ENCODE measurements around the gene TXNIP. TPM values are rescaled to one million over a fixed set of nuclear protein-coding genes. Genes with fewer than 3 reads are reported as not detected.

Gene TXNIP
- total and polyA plus RNA-seq, 4 experiments from 2014 or later: 933 to 4,310 (median 2,630) TPM

GRCh38 chr1:145978471-145978853 lies 17.9 kb downstream of the TXNIP start:
- Mint-ChIP-seq H3K9me3 (no peaks in the 10 kb centered on the region), H3K27me3 (no peaks in the 10 kb centered on the region), H3K4me3 (no peak overlapping the region), H3K36me3 (peaks cover 6 to 9% of the 10 kb centered on the region in 2 donors), H3K4me1 (peaks cover 14 to 26% (median 20%) of the 10 kb centered on the region in 4 donors), H3K27ac (no peak overlapping the region)
- CTCF ChIA-PET (ENCODE audit: partially characterized antibody): interaction anchor here (1.2 to 8.4 kb wide), 16 partner anchors 13 to 134 kb away, joined by 5 to 447 read pairs (median 22); partner anchors contain the start of genes ANKRD34A, HJV, LIX1L and NUDT17
- H3K27ac ChIP-seq (ENCODE audit: low read depth, low read length): peak overlapping the region; percentile 70
- no peaks in the 10 kb centered on the region for H3K9me3 ChIP-seq (ENCODE audit: control insufficient read depth in 1 of 2, low read length in 2 of 2)
- peak overlapping the region; percentile 52 to 62 for H3K4me3 ChIP-seq (ENCODE audit: low read length in 2 of 2)
- peaks cover 5% of the 10 kb centered on the region for H3K36me3 ChIP-seq (ENCODE audit: insufficient read depth, low read length)
- peaks cover 71% of the 10 kb centered on the region for H3K4me1 ChIP-seq (ENCODE audit: insufficient read depth, low read length)
- no peak for DNase-seq
- POLR2A ChIA-PET (ENCODE audit: partially characterized antibody): interaction anchor here (0.6 to 25.2 kb wide), 11 partner anchors 17 to 153 kb away, joined by 3 to 1967 read pairs (median 11); partner anchors contain the start of genes ANKRD34A, LIX1L, NUDT17 and PEX11B
- intact Hi-C loops (cut with micrococcal nuclease): no loop called here
- H3K27me3 ChIP-seq (ENCODE audit: insufficient read depth, low read length): no peaks in the 10 kb centered on the region

GRCh38 chr1:145977486-145978470 lies 18.6 kb downstream of the TXNIP start:
- POLR2A ChIA-PET (ENCODE audit: partially characterized antibody): interaction anchor here (0.6 to 25.2 kb wide), 14 partner anchors 17 to 132 kb away, joined by 3 to 1967 read pairs (median 6); partner anchors contain the start of genes ANKRD34A, LIX1L, NUDT17 and PEX11B
- intact Hi-C loops (cut with micrococcal nuclease): loop anchor here (1.0 to 2.0 kb wide), 4 partner anchors 13 to 36 kb away; partner anchors contain the start of genes ANKRD34A, LIX1L and POLR3GL
- Mint-ChIP-seq H3K27me3 (no peaks in the 10 kb centered on the region), H3K27ac (no peak overlapping the region), H3K9me3 (no peaks in the 10 kb centered on the region), H3K4me3 (no peak overlapping the region), H3K36me3 (peaks cover 6 to 9% of the 10 kb centered on the region in 2 donors), H3K4me1 (peaks cover 18 to 24% (median 22%) of the 10 kb centered on the region in 4 donors)
- H3K36me3 ChIP-seq (ENCODE audit: insufficient read depth, low read length): peaks cover 5% of the 10 kb centered on the region
- no peaks in the 10 kb centered on the region for H3K9me3 ChIP-seq (ENCODE audit: control insufficient read depth in 1 of 2, low read length in 2 of 2)
- H3K4me1 ChIP-seq (ENCODE audit: insufficient read depth, low read length): peaks cover 64% of the 10 kb centered on the region
- peak overlapping the region; percentile 52 to 62 for H3K4me3 ChIP-seq (ENCODE audit: low read length in 2 of 2)
- DNase-seq: peak; percentile 71 to 83 (median 77)
- H3K27me3 ChIP-seq (ENCODE audit: insufficient read depth, low read length): no peaks in the 10 kb centered on the region
- CTCF ChIA-PET (ENCODE audit: partially characterized antibody): interaction anchor here (0.7 to 8.4 kb wide), 26 partner anchors 12 to 136 kb away, joined by 3 to 447 read pairs (median 7); partner anchors contain the start of genes ANKRD34A, ANKRD35, HJV and LIX1L
- peak overlapping the region; percentile 70 for H3K27ac ChIP-seq (ENCODE audit: low read depth, low read length)

GRCh38 chr1:145977016-145977415 lies 19.4 kb downstream of the TXNIP start:
- Histone ChIP-seq H3K36me3 (ENCODE audit: insufficient read depth, low read length) (peaks cover 5% of the 10 kb centered on the region), H3K27ac (ENCODE audit: low read depth, low read length) (peak overlapping the region; percentile 70), H3K4me3 (ENCODE audit: low read length in 2 of 2) (no peak overlapping the region), H3K9me3 (ENCODE audit: control insufficient read depth in 1 of 2, low read length in 2 of 2) (no peaks in the 10 kb centered on the region), H3K4me1 (ENCODE audit: insufficient read depth, low read length) (peaks cover 57% of the 10 kb centered on the region), H3K27me3 (ENCODE audit: insufficient read depth, low read length) (no peaks in the 10 kb centered on the region)
- POLR2A ChIA-PET (ENCODE audit: partially characterized antibody): interaction anchor here (0.6 to 25.2 kb wide), 11 partner anchors 16 to 132 kb away, joined by 3 to 1967 read pairs (median 7); partner anchors contain the start of genes ANKRD34A, LIX1L, NUDT17 and PEX11B
- no peak for DNase-seq
- no peaks in the 10 kb centered on the region for H3K9me3 Mint-ChIP-seq
- peaks cover 18 to 23% (median 18%) of the 10 kb centered on the region in 4 donors for H3K4me1 Mint-ChIP-seq
- H3K27me3 Mint-ChIP-seq: no peaks in the 10 kb centered on the region
- CTCF ChIA-PET (ENCODE audit: partially characterized antibody): interaction anchor here (0.7 to 8.4 kb wide), 22 partner anchors 11 to 135 kb away, joined by 3 to 447 read pairs (median 10); partner anchors contain the start of genes ANKRD34A, ANKRD35, HJV and LIX1L
- no peak overlapping the region for H3K27ac Mint-ChIP-seq
- intact Hi-C loops (cut with micrococcal nuclease): loop anchor here (1.0 to 2.0 kb wide), 4 partner anchors 13 to 36 kb away; partner anchors contain the start of genes ANKRD34A, LIX1L and POLR3GL
- peaks cover 6 to 9% of the 10 kb centered on the region in 2 donors for H3K36me3 Mint-ChIP-seq
- no peak overlapping the region for H3K4me3 Mint-ChIP-seq

GRCh38 chr1:145975216-145975615 lies 21.2 kb downstream of the TXNIP start:
- peaks cover 39% of the 10 kb centered on the region for H3K4me1 ChIP-seq (ENCODE audit: insufficient read depth, low read length)
- POLR2A ChIA-PET (ENCODE audit: partially characterized antibody): interaction anchor here (8.7 to 25.2 kb wide), 2 partner anchors 14 to 25 kb away, joined by 203 to 1967 read pairs; partner anchors contain the start of genes ANKRD34A, LIX1L, POLR3GL and TXNIP
- CTCF ChIA-PET (ENCODE audit: partially characterized antibody): interaction anchor here (7.3 to 8.4 kb wide), 3 partner anchors 9 to 32 kb away, joined by 98 to 447 read pairs (median 224); partner anchors contain the start of genes ANKRD34A, POLR3GL and TXNIP
- no peak overlapping the region for H3K4me3 ChIP-seq (ENCODE audit: low read length in 2 of 2)
- H3K27me3 Mint-ChIP-seq: no peaks in the 10 kb centered on the region
- no peak overlapping the region for H3K27ac ChIP-seq (ENCODE audit: low read depth, low read length)
- peaks cover 14 to 28% (median 16%) of the 10 kb centered on the region in 4 donors for H3K4me1 Mint-ChIP-seq
- H3K9me3 ChIP-seq (ENCODE audit: control insufficient read depth in 1 of 2, low read length in 2 of 2): no peaks in the 10 kb centered on the region
- no peak overlapping the region for H3K4me3 Mint-ChIP-seq
- H3K36me3 Mint-ChIP-seq: peaks cover 6 to 11% of the 10 kb centered on the region in 2 donors
- intact Hi-C loops (cut with micrococcal nuclease): no loop called here
- H3K27me3 ChIP-seq (ENCODE audit: insufficient read depth, low read length): no peaks in the 10 kb centered on the region
- peak overlapping the region in 2 of 7 donors; percentile 15 to 81 for H3K27ac Mint-ChIP-seq
- no peaks in the 10 kb centered on the region for H3K9me3 Mint-ChIP-seq
- DNase-seq: no peak
- H3K36me3 ChIP-seq (ENCODE audit: insufficient read depth, low read length): peaks cover 5% of the 10 kb centered on the region

GRCh38 chr1:145974721-145975120 lies 21.7 kb downstream of the TXNIP start:
- H3K4me3 Mint-ChIP-seq: no peak overlapping the region
- peaks cover 5% of the 10 kb centered on the region for H3K36me3 ChIP-seq (ENCODE audit: insufficient read depth, low read length)
- no peak overlapping the region for H3K4me3 ChIP-seq (ENCODE audit: low read length in 2 of 2)
- H3K36me3 Mint-ChIP-seq: peaks cover 9 to 11% of the 10 kb centered on the region in 2 donors
- no peaks in the 10 kb centered on the region for H3K27me3 Mint-ChIP-seq
- H3K27ac Mint-ChIP-seq: peak overlapping the region in 3 of 7 donors; percentile 70 to 90 (median 81)
- H3K4me1 Mint-ChIP-seq: peaks cover 14 to 28% (median 17%) of the 10 kb centered on the region in 4 donors
- intact Hi-C loops (cut with micrococcal nuclease): no loop called here
- H3K9me3 ChIP-seq (ENCODE audit: control insufficient read depth in 1 of 2, low read length in 2 of 2): no peaks in the 10 kb centered on the region
- H3K9me3 Mint-ChIP-seq: no peaks in the 10 kb centered on the region
- POLR2A ChIA-PET (ENCODE audit: partially characterized antibody): interaction anchor here (8.7 to 25.2 kb wide), 2 partner anchors 14 to 25 kb away, joined by 203 to 1967 read pairs; partner anchors contain the start of genes ANKRD34A, LIX1L, POLR3GL and TXNIP
- no peak for DNase-seq
- CTCF ChIA-PET (ENCODE audit: partially characterized antibody): interaction anchor here (8.4 kb wide), 2 partner anchors 18 to 33 kb away, joined by 224 to 447 read pairs; partner anchors contain the start of gene TXNIP
- H3K4me1 ChIP-seq (ENCODE audit: insufficient read depth, low read length): peaks cover 34% of the 10 kb centered on the region
- H3K27me3 ChIP-seq (ENCODE audit: insufficient read depth, low read length): no peaks in the 10 kb centered on the region
- no peak overlapping the region for H3K27ac ChIP-seq (ENCODE audit: low read depth, low read length)

DNA sequence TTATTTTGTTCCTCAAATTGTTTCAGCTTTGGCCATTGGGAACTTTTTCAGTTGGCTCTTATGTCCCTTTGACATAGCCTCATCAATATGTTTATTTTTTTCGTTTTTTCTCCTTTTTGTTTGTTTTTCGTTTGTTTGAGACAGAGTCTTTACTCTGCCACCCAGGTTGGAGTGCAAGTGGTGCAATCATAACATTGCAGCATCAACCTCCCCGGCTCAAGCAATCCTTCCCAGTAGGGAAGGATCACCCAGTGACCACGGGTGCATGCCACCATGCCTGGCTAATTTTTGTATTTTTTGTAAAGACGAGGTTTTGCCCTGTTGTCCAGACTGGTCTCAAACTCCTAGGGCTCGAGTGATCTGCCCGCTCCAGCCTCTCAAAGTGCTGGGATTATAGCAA lies 23.8 kb downstream of the TXNIP start:
- Histone ChIP-seq H3K4me1 (ENCODE audit: insufficient read depth, low read length) (peaks cover 21% of the 10 kb centered on the region), H3K27me3 (ENCODE audit: insufficient read depth, low read length) (no peaks in the 10 kb centered on the region), H3K27ac (ENCODE audit: low read depth, low read length) (no peak overlapping the region), H3K4me3 (ENCODE audit: low read length in 2 of 2) (no peak overlapping the region), H3K36me3 (ENCODE audit: insufficient read depth, low read length) (peaks cover 5% of the 10 kb centered on the region), H3K9me3 (ENCODE audit: control insufficient read depth in 1 of 2, low read length in 2 of 2) (no peaks in the 10 kb centered on the region)
- Mint-ChIP-seq H3K4me3 (no peak overlapping the region), H3K9me3 (peaks cover 0 to 1% (median 0%) of the 10 kb centered on the region in 8 donors), H3K27ac (peak overlapping the region in 2 of 7 donors; percentile 38 to 66), H3K27me3 (no peaks in the 10 kb centered on the region), H3K36me3 (peaks cover 14 to 16% of the 10 kb centered on the region in 2 donors), H3K4me1 (peaks cover 15 to 33% (median 22%) of the 10 kb centered on the region in 4 donors)
- CTCF ChIA-PET (ENCODE audit: partially characterized antibody): interaction anchor here (0.7 to 1.7 kb wide), 7 partner anchors 9 to 127 kb away, joined by 3 to 8 read pairs (median 4); partner anchors contain the start of genes LIX1L and NUDT17
- intact Hi-C loops (cut with micrococcal nuclease): no loop called here
- POLR2A ChIA-PET (ENCODE audit: partially characterized antibody): interaction anchor here (0.6 to 1.5 kb wide), 7 partner anchors 8 to 60 kb away, joined by 3 to 5 read pairs (median 3); partner anchors contain the start of genes ANKRD34A, POLR3GL, RBM8A and TXNIP
- DNase-seq: no peak

All from CD4-positive, alpha-beta memory T cell (primary cell).